GM04504 (cell line): ENCODE data around the gene SLC40A1.

Source experiments
- DNase-seq: peaks from one replicate; pipeline ENCODE4 v3.0.0-alpha.2; 2012; ENCODE audit warnings: low read depth

The SLC40A1 gene

DNA sequence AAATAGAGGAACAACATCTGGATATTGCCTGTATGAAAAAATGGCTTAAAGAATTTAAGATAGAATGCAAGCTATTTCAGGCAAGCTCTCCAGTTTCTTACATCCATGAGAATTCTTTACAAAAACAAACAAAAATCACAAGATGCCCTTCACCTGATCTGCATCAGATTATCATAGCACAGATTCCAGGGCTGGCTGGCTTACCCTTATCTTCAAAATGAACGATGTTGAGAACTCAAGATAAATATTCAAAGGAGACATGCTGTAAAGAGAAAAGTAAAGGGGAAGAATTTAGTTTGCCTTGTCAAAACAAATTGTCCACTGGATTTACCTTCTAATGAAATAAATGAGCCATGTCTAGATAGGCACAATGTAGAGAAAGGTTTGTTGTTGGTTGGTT, 18.7 kb upstream of the SLC40A1 start:
- no peak for DNase-seq

GRCh38 chr2:189595417-189595816, 14.8 kb upstream of the SLC40A1 start:
- no peak for DNase-seq

DNA sequence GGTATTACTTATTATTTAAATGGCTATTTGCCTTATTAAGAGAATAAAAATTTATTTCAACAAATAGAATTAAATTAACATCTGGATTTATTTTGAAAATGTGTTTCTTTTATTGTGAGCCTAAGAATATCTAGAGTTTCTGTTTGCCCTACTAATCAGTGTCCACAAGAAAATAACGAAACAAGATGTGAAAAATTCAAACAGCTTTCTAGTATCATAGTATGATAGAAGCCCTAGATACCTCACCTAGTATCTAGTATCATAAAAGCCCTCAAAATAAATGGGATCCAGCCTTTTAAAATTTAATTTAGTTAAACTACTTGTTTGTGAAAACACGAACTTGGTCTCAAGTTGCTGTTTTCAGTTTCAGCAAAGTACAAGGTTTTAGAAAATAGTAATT, 13.7 kb upstream of the SLC40A1 start:
- no peak for DNase-seq

- no peak for DNase-seq
Measured at GRCh38 chr2:189593115-189593514, 12.5 kb upstream of the SLC40A1 start.

DNA sequence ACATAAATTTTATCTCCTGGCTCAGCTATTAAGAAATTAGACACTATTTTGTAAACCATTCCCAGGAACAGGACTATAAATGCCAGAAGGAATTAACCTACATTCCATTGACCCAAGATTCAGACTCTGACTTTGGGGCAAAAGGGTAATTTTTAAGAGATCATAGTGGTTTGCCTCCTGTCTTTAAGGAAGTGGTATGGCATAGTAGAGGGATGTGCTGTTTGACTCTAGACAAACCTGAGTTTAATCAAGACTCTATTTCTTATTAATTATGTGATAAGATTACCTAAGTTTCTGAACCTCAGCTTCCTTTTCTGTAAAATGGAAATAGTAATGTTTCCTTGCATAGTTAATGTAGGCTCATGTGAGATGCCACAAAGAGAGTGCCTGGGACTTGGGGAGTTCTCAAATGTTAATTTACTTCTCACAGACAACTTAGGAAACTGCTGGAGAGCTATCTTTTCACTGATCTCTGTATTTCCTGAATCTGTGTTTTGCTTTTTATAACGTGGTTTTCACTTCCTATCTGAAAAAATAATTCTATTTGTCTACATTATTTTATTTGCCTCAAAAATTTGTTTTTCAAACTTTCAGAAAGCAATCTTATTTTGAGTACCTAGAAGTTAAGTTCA, 11.9 kb upstream of the SLC40A1 start:
- no peak for DNase-seq

- no peak for DNase-seq
Measured at GRCh38 chr2:189587780-189588179, 7.2 kb upstream of the SLC40A1 start.

DNA sequence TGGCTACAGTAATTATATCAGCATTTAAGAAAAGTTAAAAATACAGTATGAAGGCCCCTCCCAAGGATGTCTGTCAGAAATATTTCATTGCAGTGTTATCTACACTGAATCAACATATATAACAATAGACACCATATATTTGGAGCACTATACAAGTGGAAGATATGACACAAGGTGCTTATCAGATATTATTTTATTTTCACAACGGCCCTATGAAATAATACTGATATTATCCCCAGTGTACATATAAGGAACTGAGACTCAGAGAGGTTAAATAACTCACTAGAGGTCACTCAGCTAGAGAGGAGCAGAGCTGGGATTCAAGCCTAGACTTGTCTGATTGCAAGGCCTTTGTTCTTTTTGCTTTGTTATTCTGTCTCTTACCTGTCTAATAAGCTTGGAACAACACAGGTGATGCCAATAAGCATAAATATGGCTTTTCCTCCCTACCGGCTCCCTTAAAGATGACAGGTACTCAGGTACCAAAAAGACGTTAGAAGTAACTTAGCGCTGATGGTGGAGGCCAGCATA, 4.7 kb upstream of the SLC40A1 start:
- no peak for DNase-seq

GRCh38 chr2:189584686-189585085, 4.1 kb upstream of the SLC40A1 start:
- DNase-seq = no peak

DNA sequence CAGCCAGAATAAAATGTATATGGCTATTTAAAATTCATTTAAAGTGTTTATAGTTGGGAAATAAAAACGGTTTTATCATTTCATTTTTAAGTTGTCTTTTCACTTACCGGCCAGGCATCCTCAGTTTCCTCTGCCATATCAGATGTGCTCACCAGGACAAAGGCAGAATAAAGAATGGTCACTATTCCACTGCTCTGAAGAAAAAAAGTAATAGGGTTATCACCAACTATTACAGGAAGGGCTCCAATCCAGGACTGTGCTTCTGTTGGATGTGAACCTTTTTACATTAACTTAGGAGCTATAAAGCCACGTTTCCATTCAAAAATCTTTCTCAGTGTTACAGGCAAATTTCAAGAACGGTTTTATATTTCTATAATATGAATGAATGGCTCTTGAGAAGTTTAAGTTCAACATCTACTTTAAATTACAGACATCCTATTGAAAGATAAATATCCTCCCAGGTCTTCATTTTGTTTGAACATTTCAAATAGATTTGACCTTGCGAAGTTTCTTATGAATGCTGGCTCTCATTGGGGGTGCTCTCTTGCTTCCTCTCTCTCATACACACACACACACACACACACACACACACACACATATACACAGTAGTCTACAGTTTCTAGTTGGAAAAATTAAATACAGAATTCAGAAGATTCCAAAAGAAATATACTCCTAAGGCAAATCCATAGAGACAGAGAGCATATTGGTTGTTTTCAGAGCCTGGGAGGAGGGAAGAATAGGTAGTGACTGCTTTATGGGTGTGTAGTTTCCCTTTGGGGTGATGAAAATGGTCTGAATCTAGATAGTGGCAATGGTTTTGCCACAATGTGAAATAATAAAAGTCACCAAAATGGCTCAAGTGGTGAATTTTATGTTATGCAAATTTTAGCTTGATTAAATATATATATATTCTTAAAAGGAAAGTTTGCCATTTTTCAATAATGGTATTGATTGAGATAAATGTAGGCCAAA, 2.9 kb upstream of the SLC40A1 start:
- no peak for DNase-seq

GRCh38 chr2:189582809-189583192, 2.2 kb upstream of the SLC40A1 start:
- no peak for DNase-seq

GRCh38 chr2:189582140-189582808, 1.7 kb upstream of the SLC40A1 start:
- no peak for DNase-seq

DNA sequence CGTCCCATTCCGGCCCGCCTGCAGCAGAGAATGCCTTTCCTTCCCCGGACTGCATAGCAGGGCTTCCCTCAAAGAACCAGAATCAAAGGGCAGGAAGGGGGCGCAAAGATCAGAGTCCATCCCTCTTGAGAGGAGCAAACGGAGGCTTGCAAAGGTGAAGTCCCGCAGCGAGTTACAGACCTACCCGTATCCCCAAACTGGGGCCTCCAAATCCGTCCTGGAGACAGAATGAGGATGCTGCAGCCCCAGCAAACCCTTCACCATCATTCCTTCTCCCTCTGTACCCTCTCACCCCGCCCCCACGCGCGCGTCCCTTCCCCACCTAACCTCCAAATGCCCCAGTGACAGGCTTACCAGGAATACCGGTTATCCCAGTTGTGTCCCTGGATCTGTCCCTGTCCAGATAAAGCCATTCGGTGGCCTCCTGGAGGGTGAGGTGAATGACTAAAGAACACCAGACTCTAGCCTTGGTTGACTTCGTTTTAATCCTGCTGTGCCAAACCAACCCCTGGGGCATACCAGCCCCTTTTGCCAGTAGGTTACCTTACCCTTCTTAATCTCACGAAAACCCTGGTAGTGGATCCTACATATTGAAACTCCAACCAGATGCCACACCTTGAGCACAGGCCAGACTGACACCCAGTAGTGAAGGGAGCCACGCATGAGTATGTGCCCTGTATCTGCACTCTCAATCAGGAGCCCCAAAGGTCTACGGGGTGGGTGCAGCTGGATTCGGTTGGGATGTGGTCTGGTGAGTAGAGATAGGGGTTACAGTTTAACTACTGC, 961 bp upstream of the SLC40A1 start:
- no peak for DNase-seq

- DNase-seq = no peak
Measured at GRCh38 chr2:189580241-189580651, 340 bp downstream of the SLC40A1 start.

- DNase-seq = no peak
Measured at GRCh38 chr2:189579585-189580186, 900 bp downstream of the SLC40A1 start.

- no peak for DNase-seq
Measured at GRCh38 chr2:189578272-189578950, 2.2 kb downstream of the SLC40A1 start.

DNA sequence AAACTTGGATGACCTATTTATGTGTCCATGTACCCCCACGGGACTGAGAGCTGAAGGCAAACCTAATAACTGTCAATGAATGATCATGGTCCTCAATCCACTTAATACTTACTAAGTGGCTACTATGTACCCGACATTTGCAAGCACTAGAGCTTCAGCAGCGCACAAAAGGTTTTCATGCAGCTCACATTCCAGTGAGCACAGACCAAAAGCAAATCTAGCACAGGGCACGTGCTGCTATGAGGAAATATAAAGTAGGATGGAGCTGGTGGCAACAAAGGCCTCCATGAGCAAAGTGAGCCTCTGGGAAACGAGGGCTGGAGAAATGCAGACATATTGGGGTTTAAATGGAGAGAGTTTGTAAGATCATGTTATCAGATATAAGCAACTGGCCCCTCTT, 3.5 kb downstream of the SLC40A1 start:
- DNase-seq = no peak

DNA sequence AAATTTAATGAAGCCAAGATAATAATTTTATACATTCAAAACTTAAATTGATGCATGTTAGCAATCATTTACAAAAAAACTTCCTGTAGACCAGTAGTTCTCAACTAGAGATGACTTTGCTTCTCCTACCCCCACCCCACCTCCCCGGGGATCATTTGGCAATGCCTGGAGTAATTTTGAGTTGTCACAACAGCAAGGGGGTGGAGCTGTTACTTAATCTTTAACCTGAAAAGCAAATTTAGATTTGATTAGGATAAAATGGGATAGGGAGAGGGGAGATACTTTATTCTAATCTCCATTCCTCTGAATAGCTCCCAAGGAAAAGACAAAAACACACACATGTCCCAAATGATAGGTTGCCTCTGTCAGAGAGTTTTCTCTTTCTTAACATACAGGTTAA, 4.2 kb downstream of the SLC40A1 start:
- no peak for DNase-seq

DNA sequence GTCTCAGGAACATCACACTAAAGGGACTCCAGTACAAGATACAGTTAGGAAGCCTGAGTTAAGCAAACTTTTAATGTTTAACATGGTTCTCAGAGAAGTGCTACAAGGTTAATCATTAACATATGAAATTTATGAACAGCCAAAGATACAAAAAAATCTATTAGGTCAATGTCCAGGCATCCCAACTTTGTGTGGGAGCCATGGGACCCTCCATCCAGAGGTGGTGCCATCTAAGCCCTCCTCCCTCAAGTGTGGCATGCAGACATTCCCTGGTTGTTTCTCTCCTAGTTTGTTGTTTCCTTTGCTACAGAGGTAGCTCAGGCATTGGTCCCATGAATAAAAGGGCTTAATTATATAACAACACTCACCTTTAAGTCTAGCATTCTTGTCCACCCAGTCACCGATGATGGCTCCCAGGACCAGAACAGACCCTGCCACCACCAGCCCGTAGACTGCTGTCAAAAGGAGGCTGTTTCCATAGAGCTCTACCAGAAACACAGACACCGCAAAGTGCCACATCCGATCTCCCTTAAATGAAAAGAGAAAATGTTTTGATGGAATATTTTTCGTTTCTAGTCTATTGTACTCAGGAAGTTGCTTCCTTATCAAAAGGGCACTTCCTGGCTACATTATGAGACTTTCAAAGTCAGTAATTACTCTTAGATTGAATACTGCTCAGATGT, 5.7 kb downstream of the SLC40A1 start:
- DNase-seq = no peak

GRCh38 chr2:189570570-189571031, 10.0 kb downstream of the SLC40A1 start:
- DNase-seq = peak; percentile 49

DNA sequence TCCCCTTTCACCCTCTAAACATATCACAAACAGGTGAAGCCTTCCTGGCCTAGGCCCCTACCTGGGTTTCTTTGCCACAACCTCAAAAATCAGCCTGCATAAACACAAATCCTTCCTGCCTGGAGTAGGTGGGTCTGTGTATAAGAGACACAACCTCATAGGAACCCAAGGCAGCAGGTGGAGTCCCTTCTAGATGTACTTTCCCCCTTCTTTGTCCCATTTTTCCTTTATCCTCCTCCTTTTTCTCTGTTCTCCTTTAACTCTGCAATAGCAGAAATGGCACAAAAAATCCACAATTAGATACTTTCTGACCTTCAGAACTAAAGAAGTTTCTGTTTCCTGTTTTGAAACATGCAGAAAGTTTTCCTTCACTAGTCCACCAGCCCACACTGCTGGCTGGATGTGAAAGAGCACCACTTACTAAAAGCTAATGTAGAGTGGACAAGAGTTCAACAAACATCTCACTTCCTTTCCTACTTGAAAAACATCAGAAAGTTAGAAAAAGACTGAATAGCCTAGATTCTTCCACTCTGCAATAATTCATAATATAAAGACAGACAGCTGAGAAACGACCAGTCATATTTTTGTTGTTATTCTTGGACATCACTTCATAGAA, 11.2 kb downstream of the SLC40A1 start:
- no peak for DNase-seq
